HEK293 (cell line): ENCODE measurements around the gene EIF3M.

Source experiments
- GFI1B ChIP-seq: fragments of 450-650 bp; formaldehyde crosslinking; IDR thresholded peaks from 2 replicates; pipeline ENCODE4 v1.5.1; 2016; ENCODE audit warnings: missing biosample characterization, missing genetic modification characterization
- GLI4 ChIP-seq: fragments of 450-650 bp; formaldehyde crosslinking; IDR thresholded peaks from 2 replicates; pipeline ENCODE4 v1.5.1; 2016; ENCODE audit warnings: missing biosample characterization, missing genetic modification characterization
- GLIS2 ChIP-seq: fragments of 450-650 bp; formaldehyde crosslinking; IDR thresholded peaks from 2 replicates; pipeline ENCODE4 v1.5.1; 2016; ENCODE audit warnings: missing biosample characterization, missing genetic modification characterization
- HOXC10 ChIP-seq: sonication (generic); formaldehyde crosslinking; IDR thresholded peaks from 2 replicates; pipeline ENCODE4 v1.8.1; 2023; ENCODE audit warnings: mild to moderate bottlenecking, missing genetic modification reagents
- KLF8 ChIP-seq: fragments of 450-650 bp; formaldehyde crosslinking; IDR thresholded peaks from 2 replicates; pipeline ENCODE4 v1.5.1; 2016; ENCODE audit warnings: missing biosample characterization, missing genetic modification characterization
- KLF9 ChIP-seq: fragments of 450-650 bp; formaldehyde crosslinking; IDR thresholded peaks from 2 replicates; pipeline ENCODE4 v1.5.1; 2016; ENCODE audit warnings: missing biosample characterization, missing genetic modification characterization, low read depth
- MZF1 ChIP-seq: fragments of 450-650 bp; formaldehyde crosslinking; IDR thresholded peaks from 2 replicates; pipeline ENCODE4 v1.5.1; 2017; ENCODE audit warnings: missing biosample characterization, missing genetic modification characterization, borderline replicate concordance
- SALL2 ChIP-seq: fragments of 450-650 bp; formaldehyde crosslinking; IDR thresholded peaks from 2 replicates; pipeline ENCODE4 v1.5.0; 2017; ENCODE audit warnings: missing biosample characterization, mild to moderate bottlenecking, missing genetic modification characterization, borderline replicate concordance
- SCRT2 ChIP-seq: fragments of 450-650 bp; formaldehyde crosslinking; IDR thresholded peaks from 2 replicates; pipeline ENCODE4 v1.5.1; 2016; ENCODE audit warnings: missing biosample characterization, missing genetic modification characterization
- SETDB1 ChIP-seq: IDR thresholded peaks from one replicate; pipeline ENCODE4 v1.6.1; 2017; ENCODE audit warnings: mild to moderate bottlenecking, low read length, moderate library complexity, mixed read lengths; ENCODE audit not compliant: insufficient read length
- TCF7L2 ChIP-seq: IDR thresholded peaks from 2 replicates; pipeline ENCODE4 v1.6.1; 2011; ENCODE audit warnings: low read depth, mild to moderate bottlenecking, inconsistent platforms, low read length, moderate library complexity, borderline replicate concordance
- ZBTB17 ChIP-seq: fragments of 450-650 bp; formaldehyde crosslinking; IDR thresholded peaks from 2 replicates; pipeline ENCODE4 v1.5.1; 2016; ENCODE audit warnings: missing biosample characterization, missing genetic modification characterization
- ZFP3 ChIP-seq: fragments of 450-650 bp; formaldehyde crosslinking; IDR thresholded peaks from 2 replicates; pipeline ENCODE4 v1.5.1; 2016; ENCODE audit warnings: low read depth, missing biosample characterization, missing genetic modification characterization
- ZNF112 ChIP-seq: fragments of 450-650 bp; formaldehyde crosslinking; IDR thresholded peaks from 2 replicates; pipeline ENCODE4 v1.5.0; 2017; ENCODE audit warnings: missing biosample characterization, missing genetic modification characterization
- ZNF169 ChIP-seq: fragments of 450-650 bp; formaldehyde crosslinking; IDR thresholded peaks from 2 replicates; pipeline ENCODE4 v1.5.1; 2016; ENCODE audit warnings: missing biosample characterization, missing genetic modification characterization
- ZNF223 ChIP-seq: fragments of 450-650 bp; formaldehyde crosslinking; IDR thresholded peaks from 2 replicates; pipeline ENCODE4 v1.5.1; 2016; ENCODE audit warnings: missing biosample characterization, missing genetic modification characterization
- ZNF248 ChIP-seq: fragments of 450-650 bp; formaldehyde crosslinking; IDR thresholded peaks from 2 replicates; pipeline ENCODE4 v1.5.1; 2017; ENCODE audit warnings: missing biosample characterization, missing genetic modification characterization
- ZNF274 ChIP-seq, 2 experiments: fragments of 200-500 bp in 1 of 2; fragments of 450-650 bp in 1 of 2; sonication (Bioruptor generic) in 1 of 2; formaldehyde crosslinking in 1 of 2; IDR thresholded peaks; 2 replicates each; pipeline versions ENCODE4 v1.5.1 to v1.6.1; 2014 to 2016; ENCODE audit warnings: borderline replicate concordance in 1 of 2, inconsistent platforms in 1 of 2, low read length in 1 of 2, missing biosample characterization in 1 of 2, missing genetic modification characterization in 1 of 2
- ZNF335 ChIP-seq: fragments of 450-650 bp; formaldehyde crosslinking; conservative IDR thresholded peaks from 2 replicates; pipeline ENCODE4 v1.5.1; 2016; ENCODE audit warnings: missing biosample characterization, missing genetic modification characterization
- ZNF416 ChIP-seq: fragments of 450-650 bp; formaldehyde crosslinking; IDR thresholded peaks from 2 replicates; pipeline ENCODE4 v1.5.1; 2016; ENCODE audit warnings: missing biosample characterization, missing genetic modification characterization
- ZNF426 ChIP-seq: fragments of 450-650 bp; formaldehyde crosslinking; IDR thresholded peaks from 2 replicates; pipeline ENCODE4 v1.5.1; 2017; ENCODE audit warnings: missing biosample characterization, missing genetic modification characterization, mild to moderate bottlenecking, inconsistent platforms, moderate library complexity
- ZNF473 ChIP-seq: fragments of 450-650 bp; formaldehyde crosslinking; IDR thresholded peaks from 2 replicates; pipeline ENCODE4 v1.5.1; 2017; ENCODE audit warnings: missing biosample characterization, missing genetic modification characterization
- ZNF48 ChIP-seq: fragments of 450-650 bp; formaldehyde crosslinking; IDR thresholded peaks from 2 replicates; pipeline ENCODE4 v1.5.1; 2016; ENCODE audit warnings: missing biosample characterization, missing genetic modification characterization
- ZNF521 ChIP-seq: fragments of 450-650 bp; formaldehyde crosslinking; IDR thresholded peaks from 2 replicates; pipeline ENCODE4 v1.5.1; 2017; ENCODE audit warnings: missing biosample characterization, mild to moderate bottlenecking, missing genetic modification characterization
- ZNF585B ChIP-seq: fragments of 450-650 bp; formaldehyde crosslinking; IDR thresholded peaks from 2 replicates; pipeline ENCODE4 v1.5.1; 2016; ENCODE audit warnings: missing biosample characterization, missing genetic modification characterization
- ZNF76 ChIP-seq: fragments of 450-650 bp; formaldehyde crosslinking; IDR thresholded peaks from 2 replicates; pipeline ENCODE4; 2016; ENCODE audit warnings: low read depth, missing biosample characterization, missing genetic modification characterization, borderline replicate concordance
- ZNF791 ChIP-seq: fragments of 450-650 bp; formaldehyde crosslinking; IDR thresholded peaks from 2 replicates; pipeline ENCODE4 v1.5.1; 2016; ENCODE audit warnings: missing biosample characterization, missing genetic modification characterization
- TF ChIP-seq, protein P1 (sequence below): IDR thresholded peaks from 2 replicates; pipeline ENCODE4 v1.6.1; 2011; ENCODE audit warnings: mild to moderate bottlenecking, low read depth, low read length, borderline replicate concordance
- TF ChIP-seq, protein P2 (sequence below): fragments of 450-650 bp; formaldehyde crosslinking; IDR thresholded peaks from 2 replicates; pipeline ENCODE4 v1.5.1; 2016; ENCODE audit warnings: missing biosample characterization, missing genetic modification characterization
- TF ChIP-seq, protein P3 (sequence below): sonication (generic); formaldehyde crosslinking; IDR thresholded peaks from 2 replicates; pipeline ENCODE4 v1.8.1; 2022; ENCODE audit warnings: mild to moderate bottlenecking, moderate library complexity, missing genetic modification reagents
- TF ChIP-seq, protein P4 (sequence below): fragments of 450-650 bp; formaldehyde crosslinking; optimal IDR thresholded peaks from 2 replicates; pipeline ENCODE3; 2016; ENCODE audit warnings: missing biosample characterization, mild to moderate bottlenecking, missing genetic modification characterization
- TF ChIP-seq, protein P5 (sequence below): fragments of 450-650 bp; formaldehyde crosslinking; IDR thresholded peaks from 2 replicates; pipeline ENCODE4 v1.5.1; 2016; ENCODE audit warnings: missing biosample characterization, missing genetic modification characterization
- TF ChIP-seq, protein P6 (sequence below): fragments of 450-650 bp; formaldehyde crosslinking; IDR thresholded peaks from 2 replicates; pipeline ENCODE4 v1.5.1; 2016; ENCODE audit warnings: missing biosample characterization, missing genetic modification characterization

The EIF3M gene

DNA sequence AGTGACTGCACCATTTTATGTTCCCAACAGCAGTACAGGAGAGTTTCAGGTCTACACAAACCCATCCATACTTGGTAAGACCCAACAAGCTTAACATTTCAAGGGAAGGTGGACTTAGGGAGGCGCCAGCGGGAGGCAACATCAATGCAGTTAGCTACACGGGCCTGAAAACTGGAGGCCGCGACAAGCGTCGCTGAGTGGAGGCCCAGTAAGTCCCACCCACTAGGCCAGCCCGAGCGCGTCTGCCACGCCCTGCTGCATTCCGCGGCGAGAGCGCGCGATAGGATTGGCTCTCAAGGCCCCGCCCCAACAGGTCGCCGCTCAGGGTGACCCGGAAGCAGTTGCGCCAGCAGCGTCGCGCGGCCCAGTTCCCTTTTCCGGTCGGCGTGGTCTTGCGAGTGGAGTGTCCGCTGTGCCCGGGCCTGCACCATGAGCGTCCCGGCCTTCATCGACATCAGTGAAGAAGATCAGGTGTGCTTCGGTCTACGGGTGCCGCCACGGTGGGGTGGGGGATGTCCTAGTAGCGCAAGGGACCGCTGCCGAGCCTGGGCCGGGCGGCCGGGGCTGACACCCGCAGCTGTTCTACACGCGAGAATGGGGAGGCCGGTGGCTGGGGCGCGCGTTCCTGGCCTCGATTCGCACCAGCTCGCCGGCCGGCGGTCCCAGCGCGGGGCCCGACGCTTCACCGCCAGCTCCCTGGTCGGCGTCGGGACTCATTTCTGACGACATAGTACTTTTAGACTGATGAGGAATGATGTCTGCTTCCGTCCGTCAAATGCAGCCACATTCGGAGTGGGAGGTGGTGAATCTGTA lies at the start of gene EIF3M (continued):
- TF ChIP-seq, protein P1, sequence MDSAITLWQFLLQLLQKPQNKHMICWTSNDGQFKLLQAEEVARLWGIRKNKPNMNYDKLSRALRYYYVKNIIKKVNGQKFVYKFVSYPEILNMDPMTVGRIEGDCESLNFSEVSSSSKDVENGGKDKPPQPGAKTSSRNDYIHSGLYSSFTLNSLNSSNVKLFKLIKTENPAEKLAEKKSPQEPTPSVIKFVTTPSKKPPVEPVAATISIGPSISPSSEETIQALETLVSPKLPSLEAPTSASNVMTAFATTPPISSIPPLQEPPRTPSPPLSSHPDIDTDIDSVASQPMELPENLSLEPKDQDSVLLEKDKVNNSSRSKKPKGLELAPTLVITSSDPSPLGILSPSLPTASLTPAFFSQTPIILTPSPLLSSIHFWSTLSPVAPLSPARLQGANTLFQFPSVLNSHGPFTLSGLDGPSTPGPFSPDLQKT: no peak
- TF ChIP-seq GLIS2 (tag by site-specific recombination) (peak; percentile 47; the same call in 1 of the 2 replicates), SALL2 (tag by site-specific recombination) (no peak), SETDB1 (peak; percentile 45), KLF9 (tag by site-specific recombination) (peak; percentile 82; the same call in 1 of the 2 replicates), ZNF521 (no peak), GFI1B (tag by site-specific recombination) (no peak), ZNF416 (no peak), ZNF791 (tag by site-specific recombination) (no peak), ZNF112 (tag by site-specific recombination) (no peak), ZNF76 (tag by site-specific recombination) (no peak; the same call in 1 of the 2 replicates), GLI4 (tag by site-specific recombination) (no peak), SCRT2 (peak; percentile 97), ZNF223 (peak; percentile 47; the same call in 1 of the 2 replicates), MZF1 (no peak), ZNF48 (tag by site-specific recombination) (no peak), ZNF274 (IDR thresholded peaks at IDR 0.05; ENCODE audit: low read length) (no peak), ZNF274 (tag by site-specific recombination; IDR thresholded peaks at IDR 0.05; ENCODE audit: borderline replicate concordance) (no peak), ZNF585B (no peak), ZNF169 (tag by site-specific recombination) (no peak), HOXC10 (CRISPR knock-in tag) (no peak), ZBTB17 (tag by site-specific recombination) (peak; percentile 43; the same call in 1 of the 2 replicates), TCF7L2 (no peak), ZNF426 (tag by site-specific recombination) (no peak), KLF8 (tag by site-specific recombination) (peak; percentile 84), ZNF335 (peak; percentile 70), ZNF248 (tag by site-specific recombination) (no peak), ZFP3 (tag by site-specific recombination) (no peak), ZNF473 (tag by site-specific recombination) (no peak)
- TF ChIP-seq, protein P2, sequence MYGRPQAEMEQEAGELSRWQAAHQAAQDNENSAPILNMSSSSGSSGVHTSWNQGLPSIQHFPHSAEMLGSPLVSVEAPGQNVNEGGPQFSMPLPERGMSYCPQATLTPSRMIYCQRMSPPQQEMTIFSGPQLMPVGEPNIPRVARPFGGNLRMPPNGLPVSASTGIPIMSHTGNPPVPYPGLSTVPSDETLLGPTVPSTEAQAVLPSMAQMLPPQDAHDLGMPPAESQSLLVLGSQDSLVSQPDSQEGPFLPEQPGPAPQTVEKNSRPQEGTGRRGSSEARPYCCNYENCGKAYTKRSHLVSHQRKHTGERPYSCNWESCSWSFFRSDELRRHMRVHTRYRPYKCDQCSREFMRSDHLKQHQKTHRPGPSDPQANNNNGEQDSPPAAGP (tag by site-specific recombination): 0 out of 2 replicates have a peak, but pooled peaks have one; percentile 48
- TF ChIP-seq, protein P3, sequence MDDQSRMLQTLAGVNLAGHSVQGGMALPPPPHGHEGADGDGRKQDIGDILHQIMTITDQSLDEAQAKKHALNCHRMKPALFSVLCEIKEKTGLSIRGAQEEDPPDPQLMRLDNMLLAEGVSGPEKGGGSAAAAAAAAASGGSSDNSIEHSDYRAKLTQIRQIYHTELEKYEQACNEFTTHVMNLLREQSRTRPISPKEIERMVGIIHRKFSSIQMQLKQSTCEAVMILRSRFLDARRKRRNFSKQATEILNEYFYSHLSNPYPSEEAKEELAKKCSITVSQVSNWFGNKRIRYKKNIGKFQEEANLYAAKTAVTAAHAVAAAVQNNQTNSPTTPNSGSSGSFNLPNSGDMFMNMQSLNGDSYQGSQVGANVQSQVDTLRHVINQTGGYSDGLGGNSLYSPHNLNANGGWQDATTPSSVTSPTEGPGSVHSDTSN (CRISPR knock-in tag): peak; percentile 88; the same call in 1 of the 2 replicates
- TF ChIP-seq, protein P4, sequence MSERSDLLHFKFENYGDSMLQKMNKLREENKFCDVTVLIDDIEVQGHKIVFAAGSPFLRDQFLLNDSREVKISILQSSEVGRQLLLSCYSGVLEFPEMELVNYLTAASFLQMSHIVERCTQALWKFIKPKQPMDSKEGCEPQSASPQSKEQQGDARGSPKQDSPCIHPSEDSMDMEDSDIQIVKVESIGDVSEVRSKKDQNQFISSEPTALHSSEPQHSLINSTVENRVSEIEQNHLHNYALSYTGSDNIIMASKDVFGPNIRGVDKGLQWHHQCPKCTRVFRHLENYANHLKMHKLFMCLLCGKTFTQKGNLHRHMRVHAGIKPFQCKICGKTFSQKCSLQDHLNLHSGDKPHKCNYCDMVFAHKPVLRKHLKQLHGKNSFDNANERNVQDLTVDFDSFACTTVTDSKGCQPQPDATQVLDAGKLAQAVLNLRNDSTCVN (tag by site-specific recombination): peak; percentile 95
- TF ChIP-seq, protein P5, sequence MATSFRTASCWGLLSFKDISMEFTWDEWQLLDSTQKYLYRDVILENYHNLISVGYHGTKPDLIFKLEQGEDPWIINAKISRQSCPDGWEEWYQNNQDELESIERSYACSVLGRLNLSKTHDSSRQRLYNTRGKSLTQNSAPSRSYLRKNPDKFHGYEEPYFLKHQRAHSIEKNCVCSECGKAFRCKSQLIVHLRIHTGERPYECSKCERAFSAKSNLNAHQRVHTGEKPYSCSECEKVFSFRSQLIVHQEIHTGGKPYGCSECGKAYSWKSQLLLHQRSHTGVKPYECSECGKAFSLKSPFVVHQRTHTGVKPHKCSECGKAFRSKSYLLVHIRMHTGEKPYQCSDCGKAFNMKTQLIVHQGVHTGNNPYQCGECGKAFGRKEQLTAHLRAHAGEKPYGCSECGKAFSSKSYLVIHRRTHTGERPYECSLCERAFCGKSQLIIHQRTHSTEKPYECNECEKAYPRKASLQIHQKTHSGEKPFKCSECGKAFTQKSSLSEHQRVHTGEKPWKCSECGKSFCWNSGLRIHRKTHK (tag by site-specific recombination): no peak
- TF ChIP-seq, protein P6, sequence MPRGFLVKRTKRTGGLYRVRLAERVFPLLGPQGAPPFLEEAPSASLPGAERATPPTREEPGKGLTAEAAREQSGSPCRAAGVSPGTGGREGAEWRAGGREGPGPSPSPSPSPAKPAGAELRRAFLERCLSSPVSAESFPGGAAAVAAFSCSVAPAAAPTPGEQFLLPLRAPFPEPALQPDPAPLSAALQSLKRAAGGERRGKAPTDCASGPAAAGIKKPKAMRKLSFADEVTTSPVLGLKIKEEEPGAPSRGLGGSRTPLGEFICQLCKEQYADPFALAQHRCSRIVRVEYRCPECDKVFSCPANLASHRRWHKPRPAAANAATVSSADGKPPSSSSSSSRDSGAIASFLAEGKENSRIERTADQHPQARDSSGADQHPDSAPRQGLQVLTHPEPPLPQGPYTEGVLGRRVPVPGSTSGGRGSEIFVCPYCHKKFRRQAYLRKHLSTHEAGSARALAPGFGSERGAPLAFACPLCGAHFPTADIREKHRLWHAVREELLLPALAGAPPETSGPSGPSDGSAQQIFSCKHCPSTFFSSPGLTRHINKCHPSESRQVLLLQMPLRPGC (tag by site-specific recombination): no peak
